Cardiac fibroblast (primary cell): ENCODE measurements around the gene NXNL1.

Experiments used
- DNase-seq, 2 donors: peaks; one replicate each; pipeline versions ENCODE4 v3.0.0 to v3.0.0-alpha.2; 2010; ENCODE audit warnings: low read depth in 2 of 2
- H3K4me3 ChIP-seq, 2 donors: replicated peaks in 1 of 2; 1 replicate in 1 of 2; 2 replicates in 1 of 2; pipeline ENCODE4 v1.5.1; 2011; ENCODE audit warnings: low read depth in 2 of 2, low read length in 2 of 2, mild to moderate bottlenecking in 2 of 2, moderate library complexity in 1 of 2
- CTCF ChIP-seq: IDR thresholded peaks from one replicate; pipeline ENCODE4 v1.5.1; 2011; ENCODE audit warnings: low read depth, mild to moderate bottlenecking, low read length, inconsistent platforms

The NXNL1 gene

GRCh38 chr19:17454576-17455071 is 6.1 kb downstream of the NXNL1 start:
- no peak for DNase-seq
- no peak for TF ChIP-seq CTCF
- H3K4me3 ChIP-seq: no peak overlapping the region

- no peak for TF ChIP-seq CTCF
- DNase-seq: no peak
Observed at GRCh38 chr19:17451820-17452219, 8.9 kb downstream of the NXNL1 start.

GRCh38 chr19:17450264-17451075 is 10.3 kb downstream of the NXNL1 start:
- TF ChIP-seq CTCF: no peak
- no peak for DNase-seq
- H3K4me3 ChIP-seq: no peak overlapping the region

More at GRCh38 chr19:17451820-17452219, 8.9 kb downstream of the NXNL1 start:
- no peak overlapping the region for H3K4me3 ChIP-seq

GRCh38 chr19:17448131-17448967 is 12.4 kb downstream of the NXNL1 start, which contains the start of gene TMEM221:
Gene TMEM221 (minus strand): TSS chr19:17448668. CDS start chr19:17448462, 206 bp downstream.
- peak; percentile 30 for DNase-seq

GRCh38 chr19:17447704-17448130 is 13.0 kb downstream of the NXNL1 start:
- H3K4me3 ChIP-seq: peak overlapping the region in 1 of 2 donors; percentile 14
- DNase-seq: no peak

More at GRCh38 chr19:17448131-17448967, 12.4 kb downstream of the NXNL1 start, which contains the start of gene TMEM221:
- peak; percentile 45 for TF ChIP-seq CTCF
- peak within 1 kb of the TSS; percentile 39 to 43 for H3K4me3 ChIP-seq

More at GRCh38 chr19:17447704-17448130, 13.0 kb downstream of the NXNL1 start:
- no peak for TF ChIP-seq CTCF
